IMR-90 (cell line): Measurements from ENCODE around the gene DACH1. TPM values are rescaled to one million over a fixed set of nuclear protein-coding genes. Genes with fewer than 3 reads are reported as not detected.

Experiments
- ATAC-seq: fragments of 200-7000 bp; cut with Tn5 transposase; 2 replicates; pipeline ENCODE4 v1.9.1; 2020; ENCODE audit warnings: low read depth, mild to moderate bottlenecking, moderate library complexity
- BruUV-seq: library from RNA; stranded (reverse); fragments of 400-500 nt; replicated peaks from 2 replicates; lab custom pipeline; 2021; lab: Mats Ljungman, UMichigan
- CTCF ChIA-PET: fragments of 300-600 bp; formaldehyde crosslinking; extraction: SDS; loops from one replicate; lab custom pipeline; 2021; ENCODE audit warnings: antibody characterized with exemption; lab: Yijun Ruan, JAX
- POLR2A ChIA-PET: fragments of 300-600 bp; sonication (Branson Sonifier 250); formaldehyde crosslinking; loops from one replicate; lab custom pipeline; 2022; ENCODE audit warnings: antibody characterized with exemption; ENCODE audit not compliant: unreplicated experiment; lab: Charles Lee
- DNase-seq: peaks from one replicate; pipeline ENCODE4 v3.0.0; 2013
- H2AFZ ChIP-seq: replicated peaks from 2 replicates; pipeline ENCODE3; 2013; ENCODE audit warnings: low read length, mild to moderate bottlenecking; ENCODE audit not compliant: poor library complexity
- H2AK5ac ChIP-seq: 2 replicates; pipeline ENCODE4 v1.6.1; 2013; ENCODE audit warnings: low read depth, low read length, inconsistent platforms
- H2AK9ac ChIP-seq: replicated peaks from 2 replicates; pipeline ENCODE3; 2013; ENCODE audit warnings: mild to moderate bottlenecking, low read depth, low read length, moderate library complexity; ENCODE audit not compliant: poor library complexity
- H2BK120ac ChIP-seq: 2 replicates; pipeline ENCODE4 v1.6.1; 2013; ENCODE audit warnings: low read depth, low read length, inconsistent platforms
- H2BK15ac ChIP-seq: 3 replicates; pipeline ENCODE4 v1.6.1; 2013; ENCODE audit warnings: low read depth, low read length, inconsistent platforms
- H2BK20ac ChIP-seq: 2 replicates; pipeline ENCODE4 v1.6.1; 2013; ENCODE audit warnings: low read depth, mild to moderate bottlenecking, inconsistent platforms, low read length, moderate library complexity
- H2BK5ac ChIP-seq: 2 replicates; pipeline ENCODE4 v1.6.1; 2013; ENCODE audit warnings: mild to moderate bottlenecking, low read depth, low read length, inconsistent platforms; ENCODE audit not compliant: poor library complexity, severe bottlenecking
- H3K14ac ChIP-seq: replicated peaks from 2 replicates; pipeline ENCODE4 v1.6.1; 2013; ENCODE audit warnings: low read depth, low read length, inconsistent platforms
- H3K18ac ChIP-seq: 2 replicates; pipeline ENCODE4 v1.6.1; 2013; ENCODE audit warnings: low read depth, low read length, control low read depth
- H3K23ac ChIP-seq: 2 replicates; pipeline ENCODE4 v1.6.1; 2013; ENCODE audit warnings: low read depth, low read length, inconsistent platforms
- H3K27ac ChIP-seq: 2 replicates; pipeline ENCODE4 v1.5.1; 2013; ENCODE audit warnings: mild to moderate bottlenecking, control low read depth, low read length; ENCODE audit not compliant: insufficient read depth
- H3K27me3 ChIP-seq: 2 replicates; pipeline ENCODE4 v1.6.1; 2013; ENCODE audit warnings: low read length; ENCODE audit not compliant: control insufficient read depth, insufficient read depth
- H3K36me3 ChIP-seq: 2 replicates; pipeline ENCODE4 v1.6.1; 2013; ENCODE audit warnings: low read length, mixed read lengths; ENCODE audit not compliant: control insufficient read depth, insufficient read depth
- H3K4ac ChIP-seq: 2 replicates; pipeline ENCODE4 v1.6.1; 2013; ENCODE audit warnings: low read depth, low read length, inconsistent platforms
- H3K4me1 ChIP-seq: 2 replicates; pipeline ENCODE4 v1.6.1; 2013; ENCODE audit warnings: low read length, mixed read lengths; ENCODE audit not compliant: control insufficient read depth, insufficient read depth
- H3K4me2 ChIP-seq: 2 replicates; pipeline ENCODE4 v1.6.1; 2013; ENCODE audit warnings: low read depth, mild to moderate bottlenecking, control low read depth, low read length, moderate library complexity
- H3K4me3 ChIP-seq: 2 replicates; pipeline ENCODE4 v1.5.1; 2013; ENCODE audit warnings: low read depth, mild to moderate bottlenecking, control low read depth, low read length, moderate library complexity; ENCODE audit not compliant: insufficient read depth
- H3K56ac ChIP-seq: 2 replicates; pipeline ENCODE4 v1.6.1; 2013; ENCODE audit warnings: low read length, inconsistent platforms; ENCODE audit not compliant: insufficient read depth; ENCODE audit errors: extremely low read depth
- H3K79me1 ChIP-seq, 2 experiments: 2 replicates each; pipeline ENCODE4 v1.6.1; 2013; ENCODE audit warnings: low read length in 2 of 2, inconsistent platforms in 1 of 2, low read depth in 1 of 2
- H3K9ac ChIP-seq: 2 replicates; pipeline ENCODE4 v1.6.1; 2013; ENCODE audit warnings: low read depth, low read length, control low read depth
- H3K9me1 ChIP-seq: 2 replicates; pipeline ENCODE4 v1.6.1; 2013; ENCODE audit warnings: low read length, inconsistent platforms; ENCODE audit not compliant: insufficient read depth
- H3K9me3 ChIP-seq: 2 replicates; pipeline ENCODE4 v1.6.1; 2013; ENCODE audit warnings: low read length; ENCODE audit not compliant: control insufficient read depth, insufficient read depth
- H4K20me1 ChIP-seq: 2 replicates; pipeline ENCODE4 v1.6.1; 2013; ENCODE audit warnings: low read length, inconsistent platforms; ENCODE audit not compliant: insufficient read depth
- H4K5ac ChIP-seq: 2 replicates; pipeline ENCODE4 v1.6.1; 2013; ENCODE audit warnings: mild to moderate bottlenecking, low read depth, low read length, control low read depth
- H4K8ac ChIP-seq, 2 experiments: 2 replicates each; pipeline ENCODE4 v1.6.1; 2013; ENCODE audit warnings: low read depth in 2 of 2, low read length in 2 of 2, control low read depth in 1 of 2, inconsistent platforms in 1 of 2
- H4K91ac ChIP-seq: 2 replicates; pipeline ENCODE4 v1.6.1; 2013; ENCODE audit warnings: low read depth, low read length, inconsistent platforms; ENCODE audit not compliant: insufficient read depth
- BHLHE40 ChIP-seq: fragments of 150-350 bp; IDR thresholded peaks from 2 replicates; pipeline ENCODE4 v1.6.1; 2016; ENCODE audit warnings: mild to moderate bottlenecking, low read depth, low read length
- CEBPB ChIP-seq: IDR thresholded peaks from 2 replicates; pipeline ENCODE4 v1.6.1; 2012; ENCODE audit warnings: low read depth, low read length, improper control_type of control experiment
- CHD1 ChIP-seq: IDR thresholded peaks from 2 replicates; pipeline ENCODE4 v1.6.1; 2012; ENCODE audit warnings: low read depth, low read length, improper control_type of control experiment
- FOS ChIP-seq: fragments of 150-350 bp; IDR thresholded peaks from 2 replicates; pipeline ENCODE4 v1.6.1; 2016; ENCODE audit warnings: low read depth, low read length
- MAFK ChIP-seq: IDR thresholded peaks from 2 replicates; pipeline ENCODE4 v1.6.1; 2012; ENCODE audit warnings: low read depth, low read length, improper control_type of control experiment
- MAZ ChIP-seq: IDR thresholded peaks from 2 replicates; pipeline ENCODE4 v1.6.1; 2012; ENCODE audit warnings: low read depth, mild to moderate bottlenecking, low read length, improper control_type of control experiment, moderate library complexity, borderline replicate concordance
- MXI1 ChIP-seq: IDR thresholded peaks from 2 replicates; pipeline ENCODE4 v1.6.1; 2012; ENCODE audit warnings: low read depth, mild to moderate bottlenecking, low read length, moderate library complexity, borderline replicate concordance
- NFE2L2 ChIP-seq: fragments of 150-350 bp; IDR thresholded peaks from 2 replicates; pipeline ENCODE4 v1.6.1; 2016; ENCODE audit warnings: low read depth, mild to moderate bottlenecking, low read length
- POLR2A ChIP-seq: IDR thresholded peaks from 2 replicates; pipeline ENCODE4 v1.6.1; 2012; ENCODE audit warnings: mild to moderate bottlenecking, low read depth, low read length
- RAD21 ChIP-seq: IDR thresholded peaks from 2 replicates; pipeline ENCODE4 v1.6.1; 2012; ENCODE audit warnings: low read length, improper control_type of control experiment
- SMC3 ChIP-seq: fragments of 150-350 bp; IDR thresholded peaks from 2 replicates; pipeline ENCODE4 v1.6.1; 2016; ENCODE audit warnings: low read depth, mild to moderate bottlenecking, antibody characterized with exemption, low read length, moderate library complexity
- dilution Hi-C: fragments of 300-500 bp; cut with HindIII; formaldehyde crosslinking; loops from one replicate; pipeline ENCODE4 v1.14.3; 2018; ENCODE audit warnings: low sequenced_read_pairs; ENCODE audit not compliant: unreplicated experiment
- in situ Hi-C: fragments of 300-500 bp; cut with MboI; formaldehyde crosslinking; loops from 3 replicates; pipeline ENCODE4 v1.14.3; 2019; ENCODE audit warnings: low sequenced_read_pairs, inconsistent platforms, mixed read lengths
- intact Hi-C: fragments of 100-400 bp; cut with micrococcal nuclease; formaldehyde crosslinking; loops from 2 replicates; pipeline ENCODE4 v1.10.0; 2022
- polyA plus RNA-seq, 3 experiments: library from polyadenylated mRNA; depleted of rRNA; stranded (reverse); fragments of >200 nt; gene quantifications; 2 replicates each; pipeline ENCODE4 v1.2.3, GENCODE V29; 2012; ENCODE audit warnings: low replicate concordance in 1 of 3
- total RNA-seq: library from RNA; depleted of rRNA; stranded (reverse); fragments of >200 nt; gene quantifications from 2 replicates; pipeline ENCODE4 v1.2.3, GENCODE V29; 2012
- TF ChIP-seq, protein P1 (sequence below): conservative IDR thresholded peaks from 2 replicates; pipeline ENCODE4 v1.5.1; 2012; ENCODE audit warnings: mild to moderate bottlenecking, low read depth, low read length, improper control_type of control experiment
- TF ChIP-seq, protein P2 (sequence below): fragments of 150-350 bp; IDR thresholded peaks from 2 replicates; pipeline ENCODE4 v1.6.1; 2016; ENCODE audit warnings: low read depth, mild to moderate bottlenecking, low read length, moderate library complexity, borderline replicate concordance

The DACH1 gene
- total and polyA plus RNA-seq, 2 of the 4 experiments (the other 2 are of a cell fraction) = not detected

DNA sequence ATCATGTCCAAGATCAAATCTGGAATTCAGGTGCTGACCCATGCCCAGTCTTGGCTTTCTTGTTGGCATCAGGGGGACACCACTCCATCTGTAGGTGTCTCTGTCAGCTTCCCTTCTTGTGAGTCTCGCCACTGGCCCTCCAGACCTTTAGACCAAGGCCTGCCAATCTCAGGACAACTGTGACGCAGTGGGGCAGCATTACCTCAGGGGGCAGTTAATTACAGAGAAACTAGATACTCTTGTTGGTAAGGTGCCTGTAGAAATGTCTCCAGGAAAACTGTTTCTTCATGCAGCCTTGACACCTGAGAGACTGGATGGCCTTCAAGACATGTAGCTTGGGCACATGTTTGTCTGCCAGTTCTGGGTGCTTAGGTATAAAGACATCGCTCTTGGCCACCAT is 46.7 kb upstream of the DACH1 start (continued):
- TF ChIP-seq, protein P1, sequence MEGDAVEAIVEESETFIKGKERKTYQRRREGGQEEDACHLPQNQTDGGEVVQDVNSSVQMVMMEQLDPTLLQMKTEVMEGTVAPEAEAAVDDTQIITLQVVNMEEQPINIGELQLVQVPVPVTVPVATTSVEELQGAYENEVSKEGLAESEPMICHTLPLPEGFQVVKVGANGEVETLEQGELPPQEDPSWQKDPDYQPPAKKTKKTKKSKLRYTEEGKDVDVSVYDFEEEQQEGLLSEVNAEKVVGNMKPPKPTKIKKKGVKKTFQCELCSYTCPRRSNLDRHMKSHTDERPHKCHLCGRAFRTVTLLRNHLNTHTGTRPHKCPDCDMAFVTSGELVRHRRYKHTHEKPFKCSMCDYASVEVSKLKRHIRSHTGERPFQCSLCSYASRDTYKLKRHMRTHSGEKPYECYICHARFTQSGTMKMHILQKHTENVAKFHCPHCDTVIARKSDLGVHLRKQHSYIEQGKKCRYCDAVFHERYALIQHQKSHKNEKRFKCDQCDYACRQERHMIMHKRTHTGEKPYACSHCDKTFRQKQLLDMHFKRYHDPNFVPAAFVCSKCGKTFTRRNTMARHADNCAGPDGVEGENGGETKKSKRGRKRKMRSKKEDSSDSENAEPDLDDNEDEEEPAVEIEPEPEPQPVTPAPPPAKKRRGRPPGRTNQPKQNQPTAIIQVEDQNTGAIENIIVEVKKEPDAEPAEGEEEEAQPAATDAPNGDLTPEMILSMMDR = no peak
- TF ChIP-seq CHD1 (no peak), NFE2L2 (no peak)

DNA sequence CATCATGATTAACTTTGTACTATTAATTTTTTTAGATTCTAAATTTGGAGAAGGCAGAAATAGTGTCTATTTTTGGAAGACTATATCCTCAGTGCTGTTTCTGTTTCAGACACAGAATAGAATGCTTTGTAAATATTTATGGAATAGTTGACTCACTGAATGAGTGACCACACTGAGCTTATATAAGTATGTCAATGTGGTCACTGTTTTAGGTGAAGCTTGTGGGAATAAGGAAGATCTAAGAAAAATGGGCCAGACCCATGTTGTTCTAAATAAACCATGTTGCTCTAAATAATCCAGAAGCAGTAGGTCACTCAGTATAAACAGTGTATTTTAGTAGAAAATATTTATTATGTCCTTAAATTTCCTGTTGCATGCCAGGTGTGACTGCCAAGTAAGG is 45.5 kb upstream of the DACH1 start:
- Histone ChIP-seq H2AFZ (no peak overlapping the region), H3K4me3 (no peak overlapping the region), H3K4ac (no peak overlapping the region), H3K4me2 (no peak overlapping the region), H3K27me3 (no peaks in the 10 kb centered on the region), H2BK5ac (no peak overlapping the region), H3K9me1 (no peaks in the 10 kb centered on the region), H2BK15ac (no peak overlapping the region), H3K36me3 (no peaks in the 10 kb centered on the region), H3K14ac (no peak overlapping the region), H2AK5ac (no peak overlapping the region), H2AK9ac (no peak overlapping the region), H3K27ac (no peak overlapping the region), H3K9ac (no peak overlapping the region), H2BK120ac (no peak overlapping the region), H2BK20ac (no peak overlapping the region), H3K4me1 (no peaks in the 10 kb centered on the region), H3K79me1 (no peaks in the 10 kb centered on the region), H3K23ac (no peak overlapping the region), H4K8ac (no peak overlapping the region), H3K18ac (no peak overlapping the region), H3K56ac (no peak overlapping the region), H4K5ac (no peak overlapping the region), H4K91ac (no peak overlapping the region), H3K9me3 (no peaks in the 10 kb centered on the region), H4K20me1 (no peaks in the 10 kb centered on the region)
- no TSS peak for BruUV-seq
- ATAC-seq (no peak), DNase-seq (peak; percentile 1)
- ChIA-PET POLR2A (no interaction called here), CTCF (no interaction called here)
- dilution Hi-C loops (no loop called here), intact Hi-C loops (no loop called here), in situ Hi-C loops (no loop called here)
- TF ChIP-seq, protein P1 = no peak
- TF ChIP-seq CHD1 = no peak
- no peak for TF ChIP-seq SMC3
- TF ChIP-seq FOS = no peak
- TF ChIP-seq NFE2L2 = no peak
- TF ChIP-seq MAZ = no peak
- no peak for TF ChIP-seq CEBPB
- no peak for TF ChIP-seq RAD21
- no peak for TF ChIP-seq POLR2A
- TF ChIP-seq MXI1 = no peak
- no peak for TF ChIP-seq BHLHE40
- TF ChIP-seq, protein P2, sequence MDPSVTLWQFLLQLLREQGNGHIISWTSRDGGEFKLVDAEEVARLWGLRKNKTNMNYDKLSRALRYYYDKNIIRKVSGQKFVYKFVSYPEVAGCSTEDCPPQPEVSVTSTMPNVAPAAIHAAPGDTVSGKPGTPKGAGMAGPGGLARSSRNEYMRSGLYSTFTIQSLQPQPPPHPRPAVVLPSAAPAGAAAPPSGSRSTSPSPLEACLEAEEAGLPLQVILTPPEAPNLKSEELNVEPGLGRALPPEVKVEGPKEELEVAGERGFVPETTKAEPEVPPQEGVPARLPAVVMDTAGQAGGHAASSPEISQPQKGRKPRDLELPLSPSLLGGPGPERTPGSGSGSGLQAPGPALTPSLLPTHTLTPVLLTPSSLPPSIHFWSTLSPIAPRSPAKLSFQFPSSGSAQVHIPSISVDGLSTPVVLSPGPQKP = no peak
- TF ChIP-seq MAFK = no peak
